Suprapubic skin (tissue), 4 donors: Measurements from ENCODE around the gene AGPAT4. TPM values are rescaled to one million over a fixed set of nuclear protein-coding genes. Genes with fewer than 3 reads are reported as not detected.

Experiments used
- DNase-seq, 2 donors: peaks; one replicate each; pipeline ENCODE4 v3.0.0-alpha.2; 2019; ENCODE audit warnings: low spot score in 2 of 2
- H3K27ac ChIP-seq: fragments of 200-600 bp; sonication (generic); one replicate; pipeline ENCODE4 v1.5.1; 2019
- H3K27me3 ChIP-seq: fragments of 200-600 bp; sonication (generic); one replicate; pipeline ENCODE4 v1.5.1; 2019
- H3K36me3 ChIP-seq: fragments of 200-600 bp; sonication (generic); one replicate; pipeline ENCODE4 v1.5.1; 2019
- H3K4me1 ChIP-seq: fragments of 200-600 bp; sonication (generic); one replicate; pipeline ENCODE4 v1.5.1; 2019
- H3K4me3 ChIP-seq: fragments of 200-600 bp; sonication (generic); one replicate; pipeline ENCODE4 v1.5.1; 2019; ENCODE audit warnings: mild to moderate bottlenecking
- H3K9me3 ChIP-seq: fragments of 200-600 bp; sonication (generic); one replicate; pipeline ENCODE4 v1.5.1; 2019
- CTCF ChIP-seq, 2 donors: fragments of 200-600 bp in 1 of 2; fragments of 450-650 bp in 1 of 2; sonication (generic) in 1 of 2; IDR thresholded peaks; one replicate each; pipeline ENCODE4 v1.5.1; 2016 to 2019; ENCODE audit warnings: antibody characterized with exemption in 2 of 2, mild to moderate bottlenecking in 1 of 2, moderate library complexity in 1 of 2
- EP300 ChIP-seq: sonication (generic); formaldehyde crosslinking; IDR thresholded peaks from one replicate; pipeline ENCODE4 v1.6.1; 2017; ENCODE audit warnings: antibody characterized with exemption
- POLR2A ChIP-seq, 2 donors: fragments of 450-650 bp; IDR thresholded peaks; one replicate each; pipeline ENCODE4 v1.6.1; 2017; ENCODE audit warnings: antibody characterized with exemption in 2 of 2, mild to moderate bottlenecking in 2 of 2, moderate library complexity in 2 of 2
- POLR2AphosphoS5 ChIP-seq, 3 donors: sonication (generic); formaldehyde crosslinking; IDR thresholded peaks; one replicate each; pipeline ENCODE4 v1.6.1; 2017; ENCODE audit warnings: antibody characterized with exemption in 3 of 3
- WGBS: methylation state at CpG from one replicate; pipeline ENCODE4 v1.1.5; 2018; 5-methylcytosine and 5-hydroxymethylcytosine counted together
- total RNA-seq, 4 donors: library from RNA; depleted of rRNA; stranded (reverse); fragments of >200 nt; gene quantifications; one replicate each; pipeline ENCODE4 v1.1.0, GENCODE V29; 2016

AGPAT4 gene
- total RNA-seq, 4 donors from 2014 or later: 1.1 to 4.1 (median 2.9) TPM

- Histone ChIP-seq H3K4me3 (no peak overlapping the region), H3K9me3 (no peaks in the 10 kb centered on the region), H3K36me3 (peaks cover 56% of the 10 kb centered on the region), H3K27me3 (no peaks in the 10 kb centered on the region), H3K27ac (no peak overlapping the region), H3K4me1 (no peaks in the 10 kb centered on the region)
- 98% methylated on average over 11 of the region's 11 CpGs for WGBS
- TF ChIP-seq CTCF (IDR thresholded peaks at IDR 0.05): no peak
- DNase-seq: no peak
Observed at GRCh38 chr6:161132384-161132783, 141.5 kb downstream of the AGPAT4 start.

GRCh38 chr6:161130967-161131766 lies 142.7 kb downstream of the AGPAT4 start:
- Histone ChIP-seq H3K9me3 (no peaks in the 10 kb centered on the region), H3K36me3 (peaks cover 54% of the 10 kb centered on the region), H3K27ac (no peak overlapping the region), H3K4me3 (no peak overlapping the region), H3K4me1 (no peaks in the 10 kb centered on the region), H3K27me3 (no peaks in the 10 kb centered on the region)
- no peak for DNase-seq
- WGBS: 96% methylated on average over 3 of the region's 3 CpGs
- no peak for TF ChIP-seq POLR2AphosphoS5 (IDR thresholded peaks at IDR 0.05)
- TF ChIP-seq CTCF (IDR thresholded peaks at IDR 0.05): no peak

GRCh38 chr6:161130541-161130940 lies 143.3 kb downstream of the AGPAT4 start:
- DNase-seq: no peak
- 82% methylated on average over 7 of the region's 7 CpGs for WGBS
- H3K27me3 ChIP-seq: no peaks in the 10 kb centered on the region
- no peaks in the 10 kb centered on the region for H3K4me1 ChIP-seq
- peaks cover 52% of the 10 kb centered on the region for H3K36me3 ChIP-seq
- no peak overlapping the region for H3K4me3 ChIP-seq
- TF ChIP-seq CTCF (IDR thresholded peaks at IDR 0.05): no peak
- no peak overlapping the region for H3K27ac ChIP-seq
- H3K9me3 ChIP-seq: no peaks in the 10 kb centered on the region

GRCh38 chr6:161128680-161129196 lies 145.1 kb downstream of the AGPAT4 start:
- no peak overlapping the region for H3K4me3 ChIP-seq
- DNase-seq: no peak
- no peak overlapping the region for H3K27ac ChIP-seq
- H3K27me3 ChIP-seq: no peaks in the 10 kb centered on the region
- WGBS: 86% methylated on average over 12 of the region's 12 CpGs
- TF ChIP-seq EP300 (no peak), CTCF (IDR thresholded peaks at IDR 0.05) (no peak), POLR2AphosphoS5 (IDR thresholded peaks at IDR 0.05) (no peak), POLR2A (IDR thresholded peaks at IDR 0.05) (no peak)
- peaks cover 6% of the 10 kb centered on the region for H3K9me3 ChIP-seq
- H3K36me3 ChIP-seq: peaks cover 53% of the 10 kb centered on the region
- no peaks in the 10 kb centered on the region for H3K4me1 ChIP-seq

GRCh38 chr6:161128230-161128629 lies 145.6 kb downstream of the AGPAT4 start:
- Histone ChIP-seq H3K9me3 (peaks cover 11% of the 10 kb centered on the region), H3K4me1 (no peaks in the 10 kb centered on the region), H3K36me3 (peaks cover 58% of the 10 kb centered on the region), H3K27me3 (no peaks in the 10 kb centered on the region), H3K27ac (no peak overlapping the region), H3K4me3 (no peak overlapping the region)
- 96% methylated on average over 2 of the region's 2 CpGs for WGBS
- no peak for TF ChIP-seq CTCF (IDR thresholded peaks at IDR 0.05)
- no peak for TF ChIP-seq EP300
- TF ChIP-seq POLR2A (IDR thresholded peaks at IDR 0.05): no peak
- no peak for TF ChIP-seq POLR2AphosphoS5 (IDR thresholded peaks at IDR 0.05)
- no peak for DNase-seq
